DND-41 (cell line): ENCODE results near the gene AP1G2.

Experiments
- CTCF ChIP-seq: IDR thresholded peaks from 2 replicates; pipeline ENCODE4 v1.5.1; 2012; ENCODE audit warnings: borderline replicate concordance, low read length, moderate library complexity, mild to moderate bottlenecking; ENCODE audit not compliant: poor library complexity, severe bottlenecking; ENCODE audit errors: extremely low read depth
- EZH2 ChIP-seq: IDR thresholded peaks from 3 replicates; pipeline ENCODE4 v1.6.1; 2012; ENCODE audit warnings: borderline replicate concordance, low read depth, mild to moderate bottlenecking, moderate library complexity, low read length, inconsistent platforms; ENCODE audit not compliant: severe bottlenecking

GRCh38 chr14:23572836-23573235 is 5.2 kb upstream of the AP1G2 start:
- TF ChIP-seq CTCF (no peak), EZH2 (no peak)
